ENCODE results near the gene SP4. TPM values are rescaled to one million over a fixed set of nuclear protein-coding genes. Genes with fewer than 3 reads are reported as not detected.

The SP4 gene
- total RNA-seq, 2 experiments from 2014 or later: 15.8 to 17.0 TPM

- TF ChIP-seq CTCF (conservative IDR thresholded peaks at IDR 0.05; ENCODE audit: low read length) (no peak), EZH2phosphoT487 (IDR thresholded peaks at IDR 0.05; ENCODE audit: borderline replicate concordance, low read depth, low read length) (no peak)
- no peaks in the 10 kb centered on the region for H3K9me2 ChIP-seq (ENCODE audit: insufficient read depth, low read length)
- H4K20me1 ChIP-seq (ENCODE audit: insufficient read depth, low read length): no peaks in the 10 kb centered on the region
- intact Hi-C loops (cut with micrococcal nuclease; ENCODE audit: unreplicated experiment): no loop called here
- DNase-seq (ENCODE audit: low spot score): no peak
- ChIA-PET POLR2A (no interaction called here), CTCF (ENCODE audit: unreplicated experiment) (no interaction called here)
- H3K4me2 ChIP-seq (ENCODE audit: low read length): no peak within 1 kb of the TSS
- BruUV-seq (replicated peaks): no TSS peak
- H3K27ac ChIP-seq (ENCODE audit: low read depth, low read length, poor library complexity, severe bottlenecking): no peak within 1 kb of the TSS
- H3K4me1 ChIP-seq (ENCODE audit: insufficient read depth, low read length, poor library complexity, severe bottlenecking): no peaks in the 10 kb centered on the region
- no peaks in the 10 kb centered on the region for H3K9me3 ChIP-seq (ENCODE audit: low read length)
- H3K4me3 ChIP-seq (ENCODE audit: low read depth, low read length, poor library complexity, severe bottlenecking): no peak within 1 kb of the TSS
- no peaks in the 10 kb centered on the region for H3K79me2 ChIP-seq (ENCODE audit: insufficient read depth, low read depth, low read length)
- no peaks in the 10 kb centered on the region for H3K36me3 ChIP-seq (ENCODE audit: insufficient read depth, low read length)
- H2AFZ ChIP-seq (ENCODE audit: low read length): no peak within 1 kb of the TSS
Measured at GRCh38 chr7:21542891-21543527, 115.1 kb downstream of the SP4 start, which contains the start of gene DNAH11. TSS of gene DNAH11 (plus strand) at chr7:21543039. CDS start at chr7:21543246, 207 bp downstream.

GRCh38 chr7:21543528-21544302 is 115.8 kb downstream of the SP4 start:
- POLR2A ChIA-PET: no interaction called here

More at GRCh38 chr7:21543528-21544302, 115.8 kb downstream of the SP4 start:
- no peaks in the 10 kb centered on the region for H3K9me2 ChIP-seq (ENCODE audit: insufficient read depth, low read length)
- CTCF ChIA-PET (ENCODE audit: unreplicated experiment): no interaction called here
- TF ChIP-seq CTCF (conservative IDR thresholded peaks at IDR 0.05; ENCODE audit: low read length) (no peak), EZH2phosphoT487 (IDR thresholded peaks at IDR 0.05; ENCODE audit: borderline replicate concordance, low read depth, low read length) (no peak)
- H3K9me3 ChIP-seq (ENCODE audit: low read length): no peaks in the 10 kb centered on the region
- H2AFZ ChIP-seq (ENCODE audit: low read length): no peak overlapping the region
- H4K20me1 ChIP-seq (ENCODE audit: insufficient read depth, low read length): no peaks in the 10 kb centered on the region
- H3K79me2 ChIP-seq (ENCODE audit: insufficient read depth, low read depth, low read length): no peaks in the 10 kb centered on the region
- intact Hi-C loops (cut with micrococcal nuclease; ENCODE audit: unreplicated experiment): no loop called here
- H3K4me2 ChIP-seq (ENCODE audit: low read length): no peak overlapping the region
- no peak overlapping the region for H3K4me3 ChIP-seq (ENCODE audit: low read depth, low read length, poor library complexity, severe bottlenecking)
- BruUV-seq (replicated peaks): no TSS peak
- DNase-seq (ENCODE audit: low spot score): no peak
- no peak overlapping the region for H3K27ac ChIP-seq (ENCODE audit: low read depth, low read length, poor library complexity, severe bottlenecking)
- no peaks in the 10 kb centered on the region for H3K4me1 ChIP-seq (ENCODE audit: insufficient read depth, low read length, poor library complexity, severe bottlenecking)
- H3K36me3 ChIP-seq (ENCODE audit: insufficient read depth, low read length): no peaks in the 10 kb centered on the region
